Measurements from ENCODE around the gene NTSR2.

NTSR2 gene

GRCh38 chr2:11633923-11634478, 36.0 kb downstream of the NTSR2 start:
- H3K36me3 ChIP-seq: no peaks in the 10 kb centered on the region; the same call in 1 of the 2 replicates
- H3K9ac ChIP-seq: no peak overlapping the region
- no peak overlapping the region for H3K4me2 ChIP-seq
- no peaks in the 10 kb centered on the region for H3K27me3 ChIP-seq
- H3K27ac ChIP-seq: no peak overlapping the region
- no peaks in the 10 kb centered on the region for H3K4me1 ChIP-seq
- no peak for TF ChIP-seq Cebpa-rat (IDR thresholded peaks at IDR 0.05)
- H3K9me3 ChIP-seq: no peaks in the 10 kb centered on the region
- H4K20me1 ChIP-seq: no peaks in the 10 kb centered on the region
- H3K4me3 ChIP-seq: no peak overlapping the region

- H3K36me3 ChIP-seq: peaks cover 9% of the 10 kb centered on the region; the same call in 1 of the 2 replicates
Observed at GRCh38 chr2:11631462-11631861, 38.5 kb downstream of the NTSR2 start.

GRCh38 chr2:11630855-11631254, 39.1 kb downstream of the NTSR2 start:
- Histone ChIP-seq H3K9me3 (peaks cover 8% of the 10 kb centered on the region), H3K36me3 (peaks cover 10% of the 10 kb centered on the region; the same call in 1 of the 2 replicates), H3K4me2 (no peak overlapping the region), H3K27ac (no peak overlapping the region), H3K9ac (no peak overlapping the region), H3K4me1 (no peaks in the 10 kb centered on the region), H4K20me1 (no peaks in the 10 kb centered on the region), H3K4me3 (no peak overlapping the region), H3K27me3 (no peaks in the 10 kb centered on the region)
- TF ChIP-seq Cebpa-rat (IDR thresholded peaks at IDR 0.05): no peak

More at GRCh38 chr2:11631462-11631861, 38.5 kb downstream of the NTSR2 start:
- Histone ChIP-seq H3K4me2 (no peak overlapping the region), H4K20me1 (no peaks in the 10 kb centered on the region), H3K27ac (no peak overlapping the region), H3K9me3 (peaks cover 8% of the 10 kb centered on the region), H3K9ac (no peak overlapping the region), H3K4me1 (no peaks in the 10 kb centered on the region), H3K27me3 (no peaks in the 10 kb centered on the region), H3K4me3 (no peak overlapping the region)
- TF ChIP-seq Cebpa-rat (IDR thresholded peaks at IDR 0.05): no peak

- peaks cover 16% of the 10 kb centered on the region; the same call in 1 of the 2 replicates for H3K36me3 ChIP-seq
Observed at GRCh38 chr2:11629851-11630250, 40.1 kb downstream of the NTSR2 start.

GRCh38 chr2:11629215-11629614, 40.8 kb downstream of the NTSR2 start:
- Histone ChIP-seq H3K4me1 (no peaks in the 10 kb centered on the region), H3K27me3 (no peaks in the 10 kb centered on the region), H3K27ac (no peak overlapping the region), H3K9me3 (peaks cover 8% of the 10 kb centered on the region), H3K4me2 (no peak overlapping the region), H3K4me3 (no peak overlapping the region), H4K20me1 (no peaks in the 10 kb centered on the region), H3K36me3 (peaks cover 17% of the 10 kb centered on the region; the same call in 1 of the 2 replicates), H3K9ac (no peak overlapping the region)
- no peak for TF ChIP-seq Cebpa-rat (IDR thresholded peaks at IDR 0.05)

More at GRCh38 chr2:11629851-11630250, 40.1 kb downstream of the NTSR2 start:
- Histone ChIP-seq H3K27me3 (no peaks in the 10 kb centered on the region), H4K20me1 (no peaks in the 10 kb centered on the region), H3K9me3 (peaks cover 8% of the 10 kb centered on the region), H3K4me2 (no peak overlapping the region), H3K4me3 (no peak overlapping the region), H3K9ac (no peak overlapping the region), H3K27ac (no peak overlapping the region), H3K4me1 (no peaks in the 10 kb centered on the region)
- no peak for TF ChIP-seq Cebpa-rat (IDR thresholded peaks at IDR 0.05)

GRCh38 chr2:11628675-11629074, 41.3 kb downstream of the NTSR2 start:
- no peak overlapping the region for H3K9ac ChIP-seq
- no peak overlapping the region for H3K4me2 ChIP-seq
- peaks cover 8% of the 10 kb centered on the region for H3K9me3 ChIP-seq
- H3K36me3 ChIP-seq: peaks cover 17% of the 10 kb centered on the region; the same call in 1 of the 2 replicates
- no peaks in the 10 kb centered on the region for H3K27me3 ChIP-seq
- TF ChIP-seq Cebpa-rat (IDR thresholded peaks at IDR 0.05): no peak
- no peak overlapping the region for H3K27ac ChIP-seq
- H3K4me1 ChIP-seq: no peaks in the 10 kb centered on the region
- H4K20me1 ChIP-seq: no peaks in the 10 kb centered on the region
- no peak overlapping the region for H3K4me3 ChIP-seq

GRCh38 chr2:11625671-11626070, 44.3 kb downstream of the NTSR2 start:
- H3K4me1 ChIP-seq: no peaks in the 10 kb centered on the region
- no peak for TF ChIP-seq Cebpa-rat (IDR thresholded peaks at IDR 0.05)
- H3K9ac ChIP-seq: no peak overlapping the region
- no peak overlapping the region for H3K4me3 ChIP-seq
- H3K27ac ChIP-seq: no peak overlapping the region
- H3K4me2 ChIP-seq: no peak overlapping the region
- H3K9me3 ChIP-seq: peaks cover 8% of the 10 kb centered on the region
- no peaks in the 10 kb centered on the region for H4K20me1 ChIP-seq
- no peaks in the 10 kb centered on the region for H3K27me3 ChIP-seq
- peaks cover 17% of the 10 kb centered on the region; the same call in 1 of the 2 replicates for H3K36me3 ChIP-seq

- Histone ChIP-seq H3K4me3 (no peak overlapping the region), H3K9ac (no peak overlapping the region), H3K27me3 (no peaks in the 10 kb centered on the region), H3K9me3 (peaks cover 8% of the 10 kb centered on the region), H3K4me2 (no peak overlapping the region), H3K36me3 (peaks cover 17% of the 10 kb centered on the region; the same call in 1 of the 2 replicates), H4K20me1 (no peaks in the 10 kb centered on the region), H3K27ac (no peak overlapping the region), H3K4me1 (no peaks in the 10 kb centered on the region)
- no peak for TF ChIP-seq Cebpa-rat (IDR thresholded peaks at IDR 0.05)
Observed at GRCh38 chr2:11624893-11625292, 45.1 kb downstream of the NTSR2 start.

- Histone ChIP-seq H3K36me3 (peaks cover 17% of the 10 kb centered on the region; the same call in 1 of the 2 replicates), H3K27ac (no peak overlapping the region), H4K20me1 (no peaks in the 10 kb centered on the region), H3K4me1 (no peaks in the 10 kb centered on the region), H3K4me3 (no peak overlapping the region), H3K4me2 (no peak overlapping the region), H3K9me3 (peaks cover 7% of the 10 kb centered on the region), H3K9ac (no peak overlapping the region), H3K27me3 (no peaks in the 10 kb centered on the region)
- no peak for TF ChIP-seq Cebpa-rat (IDR thresholded peaks at IDR 0.05)
Observed at GRCh38 chr2:11622611-11623010, 47.4 kb downstream of the NTSR2 start.

GRCh38 chr2:11621410-11621809, 48.6 kb downstream of the NTSR2 start:
- Histone ChIP-seq H3K9me3 (no peaks in the 10 kb centered on the region), H3K4me2 (no peak overlapping the region), H3K27me3 (no peaks in the 10 kb centered on the region), H3K4me1 (no peaks in the 10 kb centered on the region), H3K4me3 (no peak overlapping the region), H3K9ac (no peak overlapping the region), H4K20me1 (no peaks in the 10 kb centered on the region), H3K36me3 (peaks cover 8% of the 10 kb centered on the region; the same call in 1 of the 2 replicates), H3K27ac (no peak overlapping the region)
- no peak for TF ChIP-seq Cebpa-rat (IDR thresholded peaks at IDR 0.05)

Data from BLaER1 (cell line).